DMS53 treated with DMSO at 0.1 percent for 48 hours (cell line): ENCODE data around the gene UBE2V1.
A peak's percentile ranks its signal among the peaks of the same experiment; 100 is the strongest.
"Not testable (repeated sequence)": the region's sequence is repeated elsewhere in the genome, so short reads cannot be mapped to it uniquely, and the experiment has no call there.

Experiments
- DNase-seq: peaks from one replicate; lab custom pipeline; 2025; ENCODE audit not compliant: unreplicated experiment; lab: John Stamatoyannopoulos, UW

UBE2V1 gene

DNA sequence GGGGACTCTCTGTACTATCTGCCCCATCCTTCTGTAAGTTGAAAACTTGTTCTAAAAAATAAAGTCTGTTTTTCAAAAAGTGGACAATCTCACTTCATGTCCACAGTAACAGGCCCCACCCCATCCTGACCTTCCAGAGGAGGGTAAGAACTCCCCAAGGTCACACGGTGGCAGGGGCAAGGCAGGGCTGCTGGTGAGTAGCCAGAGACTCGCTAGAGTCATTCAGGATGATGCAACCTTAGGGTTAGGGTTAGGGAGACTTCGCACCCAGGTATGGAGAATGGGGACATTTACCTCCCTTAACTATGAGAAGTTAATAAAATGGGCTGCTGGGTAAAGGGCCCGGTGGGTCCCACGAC, 25.1 kb upstream of the UBE2V1 start:
- no peak for DNase-seq

DNA sequence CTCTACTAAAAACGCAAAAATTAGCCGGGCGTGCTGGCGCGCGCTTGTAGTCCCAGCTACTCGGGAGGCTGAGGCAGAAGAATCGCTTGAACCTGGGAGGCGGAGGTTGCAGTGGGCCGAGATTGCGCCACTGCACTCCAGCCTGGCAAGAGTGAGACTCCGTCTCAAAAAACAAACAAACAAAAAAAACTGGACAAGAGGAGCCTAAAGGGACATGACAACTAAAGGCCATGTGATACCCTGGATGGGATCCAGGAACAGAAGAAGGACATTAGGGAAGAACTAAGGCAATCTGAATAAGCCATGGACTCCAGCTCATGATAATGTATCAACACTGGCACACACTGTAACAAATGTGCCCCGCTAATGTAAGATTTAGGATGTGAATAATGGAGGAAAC, 24.8 kb upstream of the UBE2V1 start:
- DNase-seq: not testable (repeated sequence)

DNA sequence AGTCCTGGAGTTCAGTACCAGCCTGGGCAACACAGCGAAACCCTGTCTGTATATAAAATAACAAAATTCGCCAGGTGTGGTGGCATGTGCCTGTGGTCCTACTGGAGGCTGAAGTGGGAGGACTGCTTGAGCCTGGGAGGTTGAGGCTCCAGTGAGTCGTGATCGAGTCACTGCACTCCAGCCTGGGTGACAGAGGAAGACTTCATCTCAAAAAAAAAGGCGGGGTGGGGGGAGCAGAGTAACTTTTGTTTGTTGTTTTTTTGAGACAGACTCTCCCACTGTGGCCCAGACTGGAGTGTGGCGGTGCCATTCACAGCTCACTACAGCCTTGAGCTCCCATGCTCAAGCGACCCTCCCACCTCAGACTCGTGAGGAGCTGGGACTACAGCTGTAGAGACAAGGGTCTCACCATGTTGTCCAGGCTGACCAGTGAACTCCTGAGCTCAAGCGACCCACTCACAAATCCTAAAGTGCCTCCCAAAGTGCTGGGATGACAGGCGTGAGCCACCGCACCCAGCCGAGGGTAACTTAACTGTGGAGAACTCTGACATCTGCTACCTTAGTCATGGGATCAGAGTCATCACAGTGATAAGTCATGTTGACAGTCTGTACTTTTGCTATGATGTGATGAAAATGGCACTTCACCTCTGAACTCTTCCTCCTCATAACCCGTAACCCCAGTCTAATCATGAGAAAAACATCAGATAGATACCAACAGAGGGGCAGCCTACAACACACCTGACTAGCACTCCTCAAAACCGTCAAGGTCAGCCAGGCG, 24.1 kb upstream of the UBE2V1 start:
- DNase-seq: no peak

DNA sequence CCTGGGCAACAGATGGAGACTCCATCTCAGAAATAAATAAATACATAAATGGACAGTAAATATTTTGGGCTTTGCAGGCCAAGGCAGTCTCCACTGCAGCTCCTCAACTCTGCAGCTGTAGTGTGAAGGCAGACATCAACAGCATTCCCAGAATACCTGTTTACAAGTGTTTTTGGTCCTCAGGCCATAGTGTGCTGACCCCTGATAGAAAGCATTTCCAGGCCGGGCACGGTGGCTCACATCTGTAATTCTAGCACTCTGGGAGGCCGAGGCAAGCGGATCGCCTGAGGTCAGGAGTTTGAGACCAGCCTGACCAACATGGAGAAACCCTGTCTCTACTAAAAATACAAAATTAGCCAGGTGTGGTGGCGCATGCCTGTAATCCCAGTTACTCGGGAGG, 22.2 kb upstream of the UBE2V1 start:
- DNase-seq: not testable (repeated sequence)

DNA sequence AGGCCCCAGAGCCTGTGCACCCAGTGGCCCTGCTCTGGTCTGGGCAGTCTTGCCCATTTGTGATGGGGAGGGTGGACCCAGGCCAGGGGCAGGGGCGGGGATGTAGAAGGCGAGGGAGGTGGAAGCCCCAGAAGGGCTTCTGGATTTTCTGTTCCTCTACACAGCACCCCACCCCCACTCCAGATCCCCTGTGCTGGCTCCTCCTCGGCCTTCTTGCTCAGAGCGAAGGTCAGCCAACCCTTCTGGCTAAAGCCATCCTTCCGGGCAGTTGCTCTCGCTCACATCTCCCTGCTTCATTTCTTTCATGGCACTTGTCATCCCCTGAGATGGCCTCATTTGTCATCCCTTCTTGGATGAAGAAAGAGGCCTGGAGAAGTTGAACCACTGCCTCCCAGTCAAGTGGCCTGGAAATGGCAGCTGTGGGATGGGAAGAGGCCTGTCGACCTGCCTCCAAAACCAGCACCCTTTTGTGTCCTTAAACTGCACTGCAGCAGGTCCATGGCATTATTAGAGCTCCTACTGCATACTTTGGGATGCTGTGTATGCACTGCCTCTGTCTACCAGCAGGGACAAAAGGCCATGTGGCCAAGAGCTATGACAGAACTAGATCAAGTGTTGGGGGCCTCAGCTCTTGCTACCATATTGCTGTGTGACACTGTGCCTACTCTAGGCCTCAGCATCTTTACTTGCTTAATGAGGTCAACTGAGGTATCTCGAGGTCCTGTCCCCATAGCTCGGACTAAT, 20.7 kb upstream of the UBE2V1 start:
- DNase-seq: no peak

DNA sequence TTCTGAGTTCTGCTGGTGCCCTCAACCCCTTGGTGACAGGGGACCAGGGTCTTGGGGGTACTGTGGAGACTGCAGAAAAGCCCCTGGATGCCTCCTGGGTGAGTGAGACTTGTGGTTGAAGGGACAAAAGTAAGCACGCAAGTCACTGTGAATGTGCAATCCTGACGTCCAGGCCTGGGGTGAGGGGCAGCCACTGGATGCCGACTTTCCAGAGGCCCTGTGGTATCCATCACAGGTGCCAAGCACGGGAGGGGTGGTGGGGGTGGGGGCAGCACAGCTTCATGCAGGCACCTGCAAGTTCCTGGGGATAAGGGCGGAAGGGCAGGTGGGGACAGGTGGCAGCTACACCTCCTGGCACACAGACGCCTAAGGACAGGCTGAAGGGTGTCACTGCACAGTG, 20.1 kb upstream of the UBE2V1 start:
- DNase-seq: no peak

DNA sequence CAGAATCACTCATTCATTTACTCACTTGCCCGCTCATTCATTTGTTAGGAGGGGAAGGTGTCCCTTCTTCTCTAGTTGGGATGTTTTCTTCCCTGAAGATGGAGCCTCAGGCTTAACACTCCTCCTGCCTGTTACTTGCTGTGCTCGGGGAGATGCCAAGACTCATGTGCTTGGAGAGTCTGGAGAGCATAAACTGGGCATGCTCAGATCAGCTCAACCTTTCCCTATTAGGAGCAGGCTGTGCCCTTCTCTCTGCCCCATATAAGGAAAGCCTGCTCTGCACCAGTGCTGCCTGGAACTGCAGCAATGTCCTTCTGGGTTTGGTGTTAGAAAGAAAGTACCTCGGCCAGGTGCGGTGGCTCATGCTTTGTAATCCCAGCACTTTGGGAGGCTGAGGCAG, 18.0 kb upstream of the UBE2V1 start:
- no peak for DNase-seq

DNA sequence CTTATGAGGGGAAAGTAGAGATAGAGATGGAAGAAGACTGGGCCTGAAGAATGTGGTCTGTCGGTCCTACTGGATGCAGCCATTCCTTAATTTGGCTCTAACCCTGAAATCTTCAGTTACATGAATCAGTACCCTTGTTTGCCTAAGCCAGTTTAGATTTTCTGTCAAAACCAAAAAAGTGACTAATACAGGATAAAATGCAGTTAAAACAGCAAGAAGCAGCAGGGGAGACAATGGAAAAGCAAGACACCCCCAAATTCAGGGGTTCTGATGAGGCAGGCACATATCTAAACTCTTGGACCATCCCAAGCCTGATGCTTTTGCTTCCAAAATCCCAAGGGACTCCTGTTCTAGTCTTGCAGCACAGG, 17.4 kb upstream of the UBE2V1 start:
- no peak for DNase-seq

DNA sequence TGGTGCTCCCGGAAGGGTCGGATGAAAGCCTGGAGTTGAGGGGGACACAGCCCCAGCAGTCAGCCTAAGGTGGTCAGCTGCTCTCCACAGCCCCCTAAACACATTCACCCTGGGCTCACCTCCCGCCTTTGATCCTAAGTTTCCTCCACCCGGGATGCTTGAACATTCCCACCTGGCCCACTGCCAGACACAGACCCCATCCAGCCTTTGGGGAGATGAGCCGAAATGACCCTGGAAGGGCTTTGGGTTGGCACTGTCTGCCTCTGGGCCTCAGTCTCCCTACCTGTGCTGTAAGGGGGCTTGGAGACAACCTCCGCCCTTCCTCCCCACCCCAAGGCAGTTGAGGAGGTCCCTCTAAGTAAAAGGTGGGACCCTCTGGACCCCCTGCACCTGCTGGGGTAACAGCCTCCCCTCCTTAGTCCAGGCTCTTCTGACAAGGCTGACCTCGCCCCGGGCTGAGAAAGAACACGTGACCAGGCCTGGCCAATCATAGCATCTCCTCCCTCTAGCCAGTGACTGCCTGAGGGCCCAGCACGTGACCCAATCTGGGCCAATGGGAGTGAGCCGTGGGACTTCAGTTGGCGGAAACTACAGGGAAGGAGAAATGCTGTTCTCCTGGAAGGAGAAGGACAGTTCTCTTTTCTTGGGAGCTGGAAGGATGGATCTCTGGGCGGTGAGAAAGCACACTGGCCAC, 16.9 kb upstream of the UBE2V1 start:
- DNase-seq: no peak

DNA sequence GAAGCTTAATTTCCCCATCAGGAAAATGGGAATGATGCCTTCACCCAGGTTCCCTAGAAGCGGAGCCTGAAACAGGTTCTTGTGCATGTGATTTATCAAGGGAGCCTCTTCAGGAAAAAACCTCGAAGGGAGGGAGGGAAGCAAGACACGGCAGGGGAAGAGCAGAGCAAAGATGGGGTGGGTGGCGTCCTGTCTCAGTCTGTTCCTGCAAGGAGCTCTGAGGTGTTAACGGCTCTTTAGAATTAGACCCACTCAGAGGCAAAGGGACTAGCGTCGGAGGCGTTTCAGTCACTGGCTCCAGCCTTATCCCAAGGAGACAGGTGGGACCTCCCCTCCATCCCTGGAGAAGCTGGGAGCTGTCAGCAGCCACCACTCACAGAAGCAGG, 15.6 kb upstream of the UBE2V1 start:
- DNase-seq: no peak

DNA sequence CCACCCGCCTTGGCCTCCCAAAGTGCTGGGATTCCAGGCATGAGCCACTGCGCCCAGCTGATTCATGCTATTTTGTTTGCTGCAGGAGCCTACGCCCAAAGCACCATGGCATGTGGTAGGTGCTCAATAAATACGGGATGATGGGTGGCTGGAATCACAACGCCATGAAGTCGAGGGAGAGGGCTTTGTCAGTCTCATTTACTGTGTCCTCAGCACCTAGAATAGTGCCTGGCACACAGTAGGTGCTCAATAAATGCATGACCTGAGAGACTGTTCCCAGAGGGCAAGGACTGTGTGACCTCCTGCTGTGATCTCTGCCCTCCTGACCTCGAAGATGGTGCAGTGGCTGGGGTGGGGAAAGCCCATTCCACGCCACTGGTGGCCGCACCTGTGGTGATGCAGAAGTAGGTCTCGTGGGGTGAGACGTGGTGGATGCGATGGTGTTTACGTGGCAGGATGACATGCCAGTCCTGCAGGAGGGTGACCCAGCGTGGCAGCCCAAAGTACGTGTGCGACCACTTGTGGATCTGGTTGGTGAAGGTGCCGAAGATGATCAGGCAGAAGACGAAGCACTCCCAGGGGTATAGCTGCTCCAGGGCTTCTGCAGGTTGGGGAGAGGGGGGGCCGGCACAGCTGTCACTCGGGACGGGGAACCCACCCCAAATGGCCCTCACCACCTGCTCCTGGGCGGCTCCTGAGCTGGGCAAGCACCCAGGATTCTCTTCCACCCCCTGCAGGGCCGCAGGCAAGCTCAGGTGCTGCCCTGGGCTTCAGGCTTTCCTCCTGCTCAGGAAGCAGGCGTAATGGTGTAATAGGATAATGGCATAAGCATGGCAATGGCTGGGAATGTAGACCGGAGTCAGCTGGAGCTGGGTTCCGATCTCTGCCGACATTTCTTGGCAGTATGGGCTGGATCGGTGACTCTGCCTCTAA, 14.9 kb upstream of the UBE2V1 start:
- DNase-seq: no peak

DNA sequence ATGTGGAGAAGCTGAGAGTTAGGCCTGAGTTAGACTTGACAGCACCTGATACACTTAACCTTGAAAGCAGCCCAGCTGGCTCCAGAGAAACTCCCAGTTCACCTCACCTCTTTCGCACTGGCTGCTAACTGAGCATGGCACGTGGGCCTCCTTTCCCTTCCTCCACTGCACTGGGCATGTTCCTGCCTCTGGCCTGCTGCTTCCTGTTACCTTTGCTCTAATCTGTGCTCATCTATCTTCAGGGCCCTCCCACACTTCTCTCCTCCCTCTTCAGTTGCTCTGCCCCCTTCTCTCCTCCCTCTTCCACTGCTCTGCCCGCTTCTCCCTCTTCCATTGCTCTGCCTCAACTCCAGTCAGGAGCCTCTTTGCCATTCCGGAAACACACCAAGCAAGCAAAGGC, 13.7 kb upstream of the UBE2V1 start:
- no peak for DNase-seq

DNA sequence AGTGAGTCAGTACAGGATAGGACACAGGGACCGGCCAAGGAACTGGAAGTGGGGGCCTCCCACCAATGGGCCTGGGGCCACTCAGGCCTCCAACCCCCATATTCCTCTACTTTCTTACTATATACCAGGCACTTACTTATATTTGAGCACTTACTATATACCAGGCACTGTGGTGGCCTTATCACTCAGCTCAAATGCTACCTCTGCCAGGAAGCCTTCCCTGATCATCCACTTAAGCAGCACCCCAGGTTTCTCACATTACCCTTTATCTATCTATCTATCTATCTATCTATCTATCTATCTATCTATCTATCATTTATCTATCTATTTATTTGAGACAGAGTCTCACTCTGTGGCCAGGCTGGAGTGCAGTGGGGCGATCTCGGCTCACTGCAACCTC, 12.3 kb upstream of the UBE2V1 start:
- no peak for DNase-seq

DNA sequence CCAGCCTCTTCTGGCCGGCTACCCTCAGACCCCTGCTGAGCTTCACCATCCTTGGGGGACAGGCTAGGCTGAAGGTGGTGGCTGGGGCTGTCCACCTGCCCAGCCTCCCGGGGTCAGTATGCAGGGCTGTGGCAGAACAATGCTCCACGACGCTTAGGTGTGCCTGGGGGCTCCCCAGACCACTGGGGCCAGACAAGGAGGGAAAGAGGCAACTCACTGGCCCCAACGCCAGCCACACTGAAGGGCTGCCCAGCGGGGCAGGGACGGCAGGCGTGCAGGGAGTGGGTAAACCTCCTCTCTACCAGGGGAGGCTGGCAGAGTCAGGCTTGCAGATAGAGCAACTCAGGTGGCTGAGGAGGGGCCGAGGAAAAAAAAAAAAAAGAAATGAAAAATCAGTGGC, 11.5 kb upstream of the UBE2V1 start:
- DNase-seq: no peak

DNA sequence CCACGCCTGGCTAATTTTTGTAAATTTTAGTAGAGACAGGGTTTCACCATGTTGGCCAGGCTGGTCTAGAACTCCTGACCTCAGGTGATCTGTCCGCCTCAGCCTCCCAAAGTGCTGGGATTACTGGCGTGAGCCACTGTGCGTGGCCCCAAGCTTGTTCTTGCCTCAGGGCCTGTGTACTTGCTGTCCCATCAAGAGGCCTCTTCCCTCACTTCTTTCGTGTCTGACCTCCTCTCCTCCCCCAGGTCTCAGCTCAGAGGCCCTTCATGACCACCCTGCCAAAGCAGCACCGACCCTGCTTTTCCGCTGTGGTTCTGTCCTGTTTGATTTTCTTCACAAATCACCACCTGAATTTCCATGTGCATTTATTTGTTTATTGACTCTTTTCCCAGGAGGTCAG, 10.5 kb upstream of the UBE2V1 start:
- DNase-seq: no peak

DNA sequence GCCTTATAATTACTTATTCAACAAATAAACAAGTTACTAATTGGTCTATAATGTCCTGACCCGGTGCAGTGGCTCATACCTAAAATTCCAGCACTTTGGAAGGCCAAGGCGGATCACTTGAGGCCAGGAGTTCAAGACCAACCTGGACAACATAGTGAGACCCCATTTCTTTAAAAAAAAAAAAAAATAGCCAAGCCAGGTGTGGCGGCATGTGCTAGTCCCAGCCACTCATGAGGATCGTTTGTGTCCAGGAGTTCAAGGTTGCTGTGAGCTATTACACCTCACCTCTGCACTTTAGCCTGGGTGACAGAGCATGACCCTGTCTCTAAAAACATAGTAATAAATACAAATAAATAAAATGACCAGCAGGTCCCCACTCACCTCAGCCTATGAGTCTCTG, 9.8 kb upstream of the UBE2V1 start:
- DNase-seq: no peak

DNA sequence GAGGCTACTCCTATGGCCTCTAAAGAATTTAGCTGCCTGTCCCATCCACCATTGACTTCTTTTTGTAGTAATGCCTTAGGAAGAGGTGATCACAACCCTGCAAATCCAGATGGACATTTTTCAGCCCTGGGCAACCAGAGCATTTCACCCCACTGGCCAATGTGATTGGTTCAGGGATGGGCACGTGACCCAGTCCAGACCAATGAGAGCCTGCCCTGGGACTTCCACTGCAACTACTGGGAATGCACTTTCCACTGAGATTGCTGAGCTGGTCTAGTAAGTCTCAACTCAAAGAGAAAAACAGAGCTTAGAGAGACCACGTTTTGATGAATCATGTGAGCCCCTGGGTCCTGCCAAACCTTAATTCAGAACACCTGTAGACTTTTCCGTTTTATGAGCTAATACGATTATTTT, 8.9 kb upstream of the UBE2V1 start:
- peak; percentile 38 for DNase-seq

DNA sequence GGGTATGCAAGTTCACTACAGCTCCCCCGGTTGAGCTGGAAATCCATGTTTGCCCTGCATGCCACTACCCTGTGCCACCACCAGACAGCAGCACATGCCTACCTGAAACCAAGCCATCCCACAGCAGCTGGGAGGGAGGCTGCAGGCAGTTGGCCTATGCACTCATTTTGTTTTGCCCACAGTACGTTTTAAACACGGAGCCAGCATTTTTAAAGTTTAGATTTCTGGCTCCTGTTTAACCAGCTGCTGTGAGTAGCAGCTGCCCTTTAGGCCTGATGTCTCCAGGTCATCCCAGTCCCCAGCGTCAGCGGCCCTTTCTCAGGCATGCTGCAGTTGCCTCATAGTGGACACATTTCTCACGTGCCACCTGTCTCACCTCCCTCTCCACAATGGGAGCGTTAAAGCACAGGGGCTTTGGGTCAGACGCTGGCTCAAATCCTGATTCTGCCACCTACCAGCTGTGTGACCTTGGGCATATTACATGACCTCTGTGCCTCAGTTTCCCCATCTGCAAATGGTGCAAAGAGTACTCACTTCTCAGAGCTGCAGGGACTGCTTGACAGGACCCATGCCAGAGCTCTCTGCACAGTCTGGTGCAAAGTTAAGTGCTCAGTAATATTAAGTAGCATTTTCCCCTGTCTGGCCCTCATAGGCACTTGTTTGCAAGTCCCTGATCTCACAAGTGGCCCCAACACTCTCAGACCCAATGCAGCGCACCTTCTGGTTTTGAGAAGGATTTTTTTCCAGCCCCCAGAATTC, 8.2 kb upstream of the UBE2V1 start:
- peak; percentile 71 for DNase-seq

DNA sequence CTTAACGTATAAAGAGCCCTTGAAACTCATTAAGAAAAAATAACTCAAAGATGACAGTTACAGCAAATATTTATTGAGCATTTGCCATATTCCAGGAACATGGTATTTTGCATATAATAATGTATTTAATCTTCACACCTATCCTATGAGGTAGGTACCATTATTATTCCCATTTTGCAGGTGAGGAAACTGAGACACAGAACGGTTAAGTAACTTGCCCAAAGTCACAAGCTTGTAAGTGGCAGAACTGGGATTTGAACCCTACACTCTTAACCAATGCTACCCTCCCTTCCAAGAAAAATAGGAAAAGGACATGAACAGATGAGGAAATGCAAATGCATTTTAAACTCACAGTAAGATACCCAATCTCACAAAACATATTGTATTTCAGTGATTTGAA, 5.3 kb upstream of the UBE2V1 start:
- DNase-seq: no peak

DNA sequence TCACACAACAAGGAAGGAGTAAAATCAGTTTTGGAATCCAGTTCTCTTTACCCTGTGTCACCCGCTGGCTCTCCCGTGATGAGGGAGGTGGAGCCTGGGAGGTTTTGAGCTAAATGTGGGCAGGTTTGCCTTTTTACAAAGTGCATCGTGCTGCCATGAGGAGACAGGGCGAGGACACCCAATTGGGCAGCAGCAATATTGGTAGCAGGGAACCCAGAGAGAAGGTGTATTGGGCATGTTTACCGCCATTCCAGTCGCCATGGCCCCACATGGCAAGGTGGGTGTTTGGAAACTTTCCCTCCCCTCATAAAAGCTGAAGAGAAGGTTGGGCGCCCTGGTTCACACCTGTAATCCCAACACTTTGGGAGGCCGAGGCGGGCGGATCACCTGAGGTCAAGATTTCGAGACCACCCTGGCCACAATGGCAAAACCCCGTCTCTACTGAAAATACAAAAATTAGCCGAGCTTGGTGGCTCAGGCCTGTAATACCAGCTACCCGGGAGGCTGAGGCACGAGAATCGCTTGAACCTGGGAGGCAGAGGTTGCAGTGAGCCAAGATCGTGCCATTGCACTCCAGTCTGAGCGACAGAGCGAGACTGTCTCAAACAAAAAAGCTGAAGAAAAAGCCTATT, 3.5 kb upstream of the UBE2V1 start:
- no peak for DNase-seq
